ENCODE data around the gene AP3D1. TPM values are rescaled to one million over a fixed set of nuclear protein-coding genes. Genes with fewer than 3 reads are reported as not detected.

The AP3D1 gene
- total and polyA plus RNA-seq, 9 of the 15 experiments (the other 6 are each of a cell fraction or from before 2014, with no cell fraction given), result 1.2 to 86.1 (median 35.9) TPM

DNA sequence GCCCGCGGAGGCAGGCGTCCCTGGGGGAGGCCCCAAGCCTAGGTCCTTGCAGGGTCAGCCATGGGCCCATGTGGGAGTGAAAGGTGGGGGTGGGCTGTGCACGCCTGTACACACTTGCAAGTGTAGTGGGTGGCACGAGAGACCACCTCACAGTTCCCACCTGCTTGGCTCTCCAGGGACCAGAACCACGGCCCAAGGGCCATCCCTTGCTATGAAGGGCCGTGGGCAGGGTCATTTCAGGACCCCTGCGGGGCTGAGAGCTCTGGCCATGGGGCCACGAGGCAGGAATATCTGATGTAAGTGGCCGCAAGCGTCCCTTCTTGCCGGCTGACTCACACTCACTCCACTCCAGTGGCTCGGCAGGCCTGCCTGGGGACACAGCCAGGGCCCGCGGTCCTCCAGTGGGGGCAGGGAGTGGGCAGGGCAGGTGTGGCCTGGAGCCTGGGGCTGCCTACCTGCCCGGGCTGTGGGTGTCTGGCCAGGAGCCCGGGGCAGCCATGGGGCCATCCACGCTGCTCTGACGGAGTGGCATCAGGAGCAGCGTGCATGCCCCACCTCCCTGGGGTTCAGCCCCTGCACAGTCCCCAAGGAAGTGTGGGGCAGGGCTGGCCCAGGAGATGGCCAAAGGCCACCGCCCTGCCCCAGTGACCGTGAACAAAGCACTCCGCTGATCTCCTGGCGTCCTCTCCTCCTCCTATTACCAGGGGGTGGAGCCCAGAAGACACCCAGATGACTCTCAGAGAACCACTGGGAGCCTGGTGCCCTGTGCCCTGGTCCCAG lies 91.8 kb downstream of the AP3D1 start (continued):
- TF ChIP-seq, protein P1, sequence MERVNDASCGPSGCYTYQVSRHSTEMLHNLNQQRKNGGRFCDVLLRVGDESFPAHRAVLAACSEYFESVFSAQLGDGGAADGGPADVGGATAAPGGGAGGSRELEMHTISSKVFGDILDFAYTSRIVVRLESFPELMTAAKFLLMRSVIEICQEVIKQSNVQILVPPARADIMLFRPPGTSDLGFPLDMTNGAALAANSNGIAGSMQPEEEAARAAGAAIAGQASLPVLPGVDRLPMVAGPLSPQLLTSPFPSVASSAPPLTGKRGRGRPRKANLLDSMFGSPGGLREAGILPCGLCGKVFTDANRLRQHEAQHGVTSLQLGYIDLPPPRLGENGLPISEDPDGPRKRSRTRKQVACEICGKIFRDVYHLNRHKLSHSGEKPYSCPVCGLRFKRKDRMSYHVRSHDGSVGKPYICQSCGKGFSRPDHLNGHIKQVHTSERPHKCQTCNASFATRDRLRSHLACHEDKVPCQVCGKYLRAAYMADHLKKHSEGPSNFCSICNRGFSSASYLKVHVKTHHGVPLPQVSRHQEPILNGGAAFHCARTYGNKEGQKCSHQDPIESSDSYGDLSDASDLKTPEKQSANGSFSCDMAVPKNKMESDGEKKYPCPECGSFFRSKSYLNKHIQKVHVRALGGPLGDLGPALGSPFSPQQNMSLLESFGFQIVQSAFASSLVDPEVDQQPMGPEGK (CRISPR knock-in tag; IDR thresholded peaks at IDR 0.05; ENCODE audit: borderline replicate concordance), result peak; percentile 48; the same call in 1 of the 2 replicates
- TF ChIP-seq RAD21 (CRISPR knock-in tag; conservative IDR thresholded peaks at IDR 0.05 in 1 of 2, IDR thresholded peaks at IDR 0.05 in 1 of 2) (peak; percentile 29 to 30; a peak in 3 of 4 replicates), ZBTB8A (IDR thresholded peaks at IDR 0.05; ENCODE audit: partially characterized antibody) (no peak), ZNF140 (CRISPR knock-in tag; IDR thresholded peaks at IDR 0.05) (peak; percentile 9; the same call in 1 of the 2 replicates), HIVEP1 (CRISPR knock-in tag; IDR thresholded peaks at IDR 0.05) (peak; percentile 60), NR4A1 (CRISPR knock-in tag; IDR thresholded peaks at IDR 0.05) (peak; percentile 4; the same call in 1 of the 2 replicates), NR4A1 (tag; IDR thresholded peaks at IDR 0.05) (peak; percentile 94), KDM4B (IDR thresholded peaks at IDR 0.05; ENCODE audit: borderline replicate concordance in 2 of 2, low read depth in 1 of 2) (0 out of 4 replicates have a peak, but pooled peaks of 1 of the 2 experiments have one; percentile 59), CBFA2T3 (IDR thresholded peaks at IDR 0.05) (0 out of 2 replicates have a peak, but pooled peaks have one; percentile 30), BCL6 (CRISPR knock-in tag; IDR thresholded peaks at IDR 0.05) (peak; percentile 41; the same call in 1 of the 2 replicates), MYC (IDR thresholded peaks at IDR 0.05; ENCODE audit: low read depth, low read length) (peak; percentile 100), MYC (CRISPR knock-in tag; IDR thresholded peaks at IDR 0.05; ENCODE audit: borderline replicate concordance, low read depth) (peak; percentile 99), NCOR1 (IDR thresholded peaks at IDR 0.05) (peak; percentile 46), HNRNPLL (IDR thresholded peaks at IDR 0.05; ENCODE audit: low read depth, low read length, poor library complexity, severe bottlenecking) (peak; percentile 26), KAT7 (CRISPR knock-in tag; IDR thresholded peaks at IDR 0.05; ENCODE audit: borderline replicate concordance) (no peak)
- TF ChIP-seq, protein P2, sequence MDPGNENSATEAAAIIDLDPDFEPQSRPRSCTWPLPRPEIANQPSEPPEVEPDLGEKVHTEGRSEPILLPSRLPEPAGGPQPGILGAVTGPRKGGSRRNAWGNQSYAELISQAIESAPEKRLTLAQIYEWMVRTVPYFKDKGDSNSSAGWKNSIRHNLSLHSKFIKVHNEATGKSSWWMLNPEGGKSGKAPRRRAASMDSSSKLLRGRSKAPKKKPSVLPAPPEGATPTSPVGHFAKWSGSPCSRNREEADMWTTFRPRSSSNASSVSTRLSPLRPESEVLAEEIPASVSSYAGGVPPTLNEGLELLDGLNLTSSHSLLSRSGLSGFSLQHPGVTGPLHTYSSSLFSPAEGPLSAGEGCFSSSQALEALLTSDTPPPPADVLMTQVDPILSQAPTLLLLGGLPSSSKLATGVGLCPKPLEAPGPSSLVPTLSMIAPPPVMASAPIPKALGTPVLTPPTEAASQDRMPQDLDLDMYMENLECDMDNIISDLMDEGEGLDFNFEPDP (CRISPR knock-in tag; IDR thresholded peaks at IDR 0.05), result peak; percentile 8; the same call in 1 of the 2 replicates
- TF ChIP-seq, protein P3, sequence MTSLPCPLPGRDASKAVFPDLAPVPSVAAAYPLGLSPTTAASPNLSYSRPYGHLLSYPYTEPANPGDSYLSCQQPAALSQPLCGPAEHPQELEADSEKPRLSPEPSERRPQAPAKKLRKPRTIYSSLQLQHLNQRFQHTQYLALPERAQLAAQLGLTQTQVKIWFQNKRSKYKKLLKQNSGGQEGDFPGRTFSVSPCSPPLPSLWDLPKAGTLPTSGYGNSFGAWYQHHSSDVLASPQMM (CRISPR knock-in tag; IDR thresholded peaks at IDR 0.05), result no peak
- TF ChIP-seq, protein P4, sequence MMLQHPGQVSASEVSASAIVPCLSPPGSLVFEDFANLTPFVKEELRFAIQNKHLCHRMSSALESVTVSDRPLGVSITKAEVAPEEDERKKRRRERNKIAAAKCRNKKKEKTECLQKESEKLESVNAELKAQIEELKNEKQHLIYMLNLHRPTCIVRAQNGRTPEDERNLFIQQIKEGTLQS (IDR thresholded peaks at IDR 0.05), result peak; percentile 98
- TF ChIP-seq, protein P4 (CRISPR knock-in tag; conservative IDR thresholded peaks at IDR 0.05), result peak; percentile 55
